Measurements from ENCODE around the gene OR6S1. TPM values are rescaled to one million over a fixed set of nuclear protein-coding genes. Genes with fewer than 3 reads are reported as not detected.

Gene OR6S1, protein sequence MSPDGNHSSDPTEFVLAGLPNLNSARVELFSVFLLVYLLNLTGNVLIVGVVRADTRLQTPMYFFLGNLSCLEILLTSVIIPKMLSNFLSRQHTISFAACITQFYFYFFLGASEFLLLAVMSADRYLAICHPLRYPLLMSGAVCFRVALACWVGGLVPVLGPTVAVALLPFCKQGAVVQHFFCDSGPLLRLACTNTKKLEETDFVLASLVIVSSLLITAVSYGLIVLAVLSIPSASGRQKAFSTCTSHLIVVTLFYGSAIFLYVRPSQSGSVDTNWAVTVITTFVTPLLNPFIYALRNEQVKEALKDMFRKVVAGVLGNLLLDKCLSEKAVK
- total RNA-seq: not detected
- polyA plus RNA-seq: not detected

GRCh38 chr14:20641591-20641990, at the start of gene OR6S1:
Gene OR6S1 (minus strand): TSS chr14:20641691. CDS start chr14:20641691, 0 bp downstream.
- Histone ChIP-seq H3K27ac (ENCODE audit: low read depth, low read length) (no peak within 1 kb of the TSS), H3K27me3 (ENCODE audit: insufficient read depth, low read length) (no peaks in the 10 kb centered on the region), H3K9me3 (ENCODE audit: control insufficient read depth in 1 of 2, low read length in 2 of 2) (no peaks in the 10 kb centered on the region), H3K4me3 (ENCODE audit: low read length in 2 of 2) (no peak within 1 kb of the TSS), H3K36me3 (ENCODE audit: insufficient read depth, low read length) (no peaks in the 10 kb centered on the region), H3K4me1 (ENCODE audit: insufficient read depth, low read length) (no peaks in the 10 kb centered on the region)
- no peaks in the 10 kb centered on the region for H3K4me1 Mint-ChIP-seq
- intact Hi-C loops (cut with micrococcal nuclease): no loop called here
- H3K27ac Mint-ChIP-seq: no peak within 1 kb of the TSS
- ChIA-PET CTCF (ENCODE audit: partially characterized antibody) (no interaction called here), POLR2A (ENCODE audit: partially characterized antibody) (no interaction called here)
- no peaks in the 10 kb centered on the region for H3K36me3 Mint-ChIP-seq
- peaks cover 15 to 20% of the 10 kb centered on the region in 2 donors for H3K27me3 Mint-ChIP-seq
- H3K9me3 Mint-ChIP-seq: peaks cover 0 to 1% (median 0%) of the 10 kb centered on the region in 8 donors
- H3K4me3 Mint-ChIP-seq: no peak within 1 kb of the TSS
- DNase-seq: no peak

DNA sequence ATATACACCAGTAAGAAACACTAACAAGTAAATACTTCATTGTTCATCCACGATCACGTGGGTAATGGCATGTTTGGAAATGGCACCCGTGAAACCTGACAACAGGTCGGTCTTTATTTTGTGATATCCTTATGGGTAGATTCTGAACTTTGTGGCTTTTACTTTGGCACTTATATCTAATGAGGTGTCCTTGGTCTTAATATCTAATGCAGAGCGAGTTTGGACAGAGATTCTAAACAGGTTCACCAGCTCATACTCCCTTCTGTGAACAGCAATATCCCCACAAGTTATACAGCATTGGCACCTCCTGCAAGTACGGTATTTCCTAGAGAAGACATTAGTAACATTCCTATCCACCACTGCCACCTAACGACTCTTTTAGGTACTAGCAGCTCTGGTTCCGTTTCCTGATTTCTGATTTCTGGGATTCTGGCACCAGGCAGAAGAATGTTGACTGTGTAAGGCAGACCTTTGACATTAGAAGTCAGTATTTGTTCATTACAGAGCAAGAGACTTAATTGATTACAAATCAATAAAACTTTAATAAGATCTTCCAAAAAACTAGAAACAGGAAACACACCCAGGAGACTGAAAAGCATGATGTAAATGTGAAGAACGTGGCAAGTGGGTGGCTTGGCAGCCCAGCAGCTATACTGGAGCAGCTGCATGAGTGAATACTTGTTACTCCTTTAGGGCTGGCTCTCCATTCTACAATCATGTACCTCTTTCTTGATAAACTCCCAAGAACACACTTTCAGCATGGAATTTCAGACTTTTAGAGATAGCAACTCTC, 49.6 kb upstream of the OR6S1 start:
- H3K36me3 Mint-ChIP-seq: no peaks in the 10 kb centered on the region
- H3K9me3 Mint-ChIP-seq: no peaks in the 10 kb centered on the region
- DNase-seq: peak; percentile 55 to 69 (median 65)
- no peak overlapping the region for H3K27ac ChIP-seq (ENCODE audit: low read depth, low read length)
- peaks cover 5 to 6% (median 6%) of the 10 kb centered on the region in 4 donors for H3K4me1 Mint-ChIP-seq
- CTCF ChIA-PET (ENCODE audit: partially characterized antibody): interaction anchor here (0.7 to 21.1 kb wide), 21 partner anchors 13 to 363 kb away, joined by 3 to 349 read pairs (median 7); partner anchors contain the start of genes CCNB1IP1 and PARP2
- peak overlapping the region in 1 of 7 donors; percentile 3 for H3K27ac Mint-ChIP-seq
- no peak overlapping the region for H3K4me3 ChIP-seq (ENCODE audit: low read length in 2 of 2)
- H3K4me3 Mint-ChIP-seq: no peak overlapping the region
- intact Hi-C loops (cut with micrococcal nuclease): loop anchor here (1.0 kb wide), 5 partner anchors 28 to 364 kb away; no protein-coding TSS in a partner anchor
- no peaks in the 10 kb centered on the region for H3K4me1 ChIP-seq (ENCODE audit: insufficient read depth, low read length)
- no peaks in the 10 kb centered on the region for H3K27me3 ChIP-seq (ENCODE audit: insufficient read depth, low read length)
- POLR2A ChIA-PET (ENCODE audit: partially characterized antibody): interaction anchor here (0.9 to 3.5 kb wide), 6 partner anchors 9 to 350 kb away, joined by 3 to 31 read pairs (median 3); partner anchors contain the start of gene PARP2
- H3K27me3 Mint-ChIP-seq: no peaks in the 10 kb centered on the region
- no peaks in the 10 kb centered on the region for H3K36me3 ChIP-seq (ENCODE audit: insufficient read depth, low read length)
- H3K9me3 ChIP-seq (ENCODE audit: control insufficient read depth in 1 of 2, low read length in 2 of 2): no peaks in the 10 kb centered on the region

- no peak for DNase-seq
- ChIA-PET CTCF (ENCODE audit: partially characterized antibody) (interaction anchor here (1.3 to 21.1 kb wide), 4 partner anchors 10 to 360 kb away, joined by 5 to 349 read pairs (median 68); no protein-coding TSS in a partner anchor), POLR2A (ENCODE audit: partially characterized antibody) (no interaction called here)
- Mint-ChIP-seq H3K4me1 (peaks cover 7 to 16% (median 11%) of the 10 kb centered on the region in 4 donors), H3K36me3 (no peaks in the 10 kb centered on the region), H3K27me3 (no peaks in the 10 kb centered on the region), H3K4me3 (no peak within 1 kb of the TSS), H3K9me3 (no peaks in the 10 kb centered on the region), H3K27ac (no peak within 1 kb of the TSS)
- Histone ChIP-seq H3K4me3 (ENCODE audit: low read length in 2 of 2) (no peak within 1 kb of the TSS), H3K36me3 (ENCODE audit: insufficient read depth, low read length) (no peaks in the 10 kb centered on the region), H3K9me3 (ENCODE audit: control insufficient read depth in 1 of 2, low read length in 2 of 2) (no peaks in the 10 kb centered on the region), H3K27me3 (ENCODE audit: insufficient read depth, low read length) (no peaks in the 10 kb centered on the region), H3K4me1 (ENCODE audit: insufficient read depth, low read length) (peaks cover 8% of the 10 kb centered on the region), H3K27ac (ENCODE audit: low read depth, low read length) (no peak within 1 kb of the TSS)
- intact Hi-C loops (cut with micrococcal nuclease): no loop called here
Measured at GRCh38 chr14:20688167-20688839, 46.8 kb upstream of the OR6S1 start, which contains the start of gene ANG. Gene ANG (plus strand): TSS chr14:20688764. CDS start chr14:20693565, 4,801 bp downstream.

GRCh38 chr14:20687362-20688166, 46.1 kb upstream of the OR6S1 start:
- intact Hi-C loops (cut with micrococcal nuclease): no loop called here
- H3K36me3 ChIP-seq (ENCODE audit: insufficient read depth, low read length): no peaks in the 10 kb centered on the region
- no peak overlapping the region for H3K27ac ChIP-seq (ENCODE audit: low read depth, low read length)
- ChIA-PET CTCF (ENCODE audit: partially characterized antibody) (interaction anchor here (1.3 to 21.1 kb wide), 3 partner anchors 27 to 360 kb away, joined by 5 to 349 read pairs (median 18); no protein-coding TSS in a partner anchor), POLR2A (ENCODE audit: partially characterized antibody) (no interaction called here)
- DNase-seq: no peak
- Mint-ChIP-seq H3K9me3 (no peaks in the 10 kb centered on the region), H3K36me3 (no peaks in the 10 kb centered on the region), H3K27me3 (no peaks in the 10 kb centered on the region), H3K4me1 (peaks cover 7 to 16% (median 11%) of the 10 kb centered on the region in 4 donors), H3K27ac (no peak overlapping the region), H3K4me3 (no peak overlapping the region)
- H3K4me1 ChIP-seq (ENCODE audit: insufficient read depth, low read length): peaks cover 8% of the 10 kb centered on the region
- H3K4me3 ChIP-seq (ENCODE audit: low read length in 2 of 2): no peak overlapping the region
- no peaks in the 10 kb centered on the region for H3K27me3 ChIP-seq (ENCODE audit: insufficient read depth, low read length)
- no peaks in the 10 kb centered on the region for H3K9me3 ChIP-seq (ENCODE audit: control insufficient read depth in 1 of 2, low read length in 2 of 2)

DNA sequence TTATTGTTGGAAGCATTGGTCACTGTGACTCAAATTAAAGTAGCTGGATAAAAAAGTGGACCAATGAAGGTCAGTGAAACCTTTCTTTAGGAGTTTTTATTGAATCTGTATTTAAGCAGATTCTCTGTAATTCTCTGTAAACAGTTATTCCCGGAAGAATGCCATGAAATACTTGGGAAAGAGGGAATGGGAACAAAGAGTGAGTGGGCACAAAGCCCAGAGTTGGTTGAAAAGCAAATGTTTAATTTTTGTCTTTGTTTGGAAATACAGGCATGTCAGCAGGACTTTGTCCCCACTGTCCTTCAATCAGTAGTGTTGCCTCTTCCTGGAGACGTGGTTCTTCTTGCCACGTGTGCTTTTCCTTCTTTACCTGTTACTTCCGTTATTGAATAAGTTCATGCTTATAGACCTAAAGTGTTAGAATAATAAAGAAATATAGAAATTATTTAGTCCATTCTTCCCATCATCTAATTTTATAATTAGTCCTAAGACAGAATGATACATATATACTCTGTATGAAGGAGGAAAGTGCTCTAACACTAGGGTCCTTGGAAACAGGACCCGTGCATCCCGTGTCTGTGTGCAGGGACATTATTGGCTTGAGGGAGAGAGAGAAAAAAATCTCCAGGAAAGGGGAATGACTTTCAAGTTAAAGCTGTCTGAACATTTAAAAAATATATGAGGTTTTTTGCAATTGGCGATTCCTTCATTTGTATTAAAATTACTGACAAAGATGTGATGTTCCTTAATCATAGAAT, 45.1 kb upstream of the OR6S1 start:
- no peaks in the 10 kb centered on the region for H3K9me3 ChIP-seq (ENCODE audit: control insufficient read depth in 1 of 2, low read length in 2 of 2)
- ChIA-PET POLR2A (ENCODE audit: partially characterized antibody) (interaction anchor here (0.6 to 6.8 kb wide), 2 partner anchors 77 to 1882 kb away, joined by 6 to 44 read pairs; no protein-coding TSS in a partner anchor), CTCF (ENCODE audit: partially characterized antibody) (interaction anchor here (4.8 to 21.1 kb wide), 2 partner anchors 26 to 359 kb away, joined by 18 to 349 read pairs; no protein-coding TSS in a partner anchor)
- H3K36me3 Mint-ChIP-seq: no peaks in the 10 kb centered on the region
- DNase-seq: no peak
- peaks cover 10 to 16% (median 13%) of the 10 kb centered on the region in 4 donors for H3K4me1 Mint-ChIP-seq
- intact Hi-C loops (cut with micrococcal nuclease): no loop called here
- H3K27ac Mint-ChIP-seq: no peak overlapping the region
- H3K27me3 Mint-ChIP-seq: peaks cover 0 to 4% of the 10 kb centered on the region in 2 donors
- H3K36me3 ChIP-seq (ENCODE audit: insufficient read depth, low read length): no peaks in the 10 kb centered on the region
- H3K27me3 ChIP-seq (ENCODE audit: insufficient read depth, low read length): no peaks in the 10 kb centered on the region
- H3K4me3 ChIP-seq (ENCODE audit: low read length in 2 of 2): no peak overlapping the region
- no peak overlapping the region for H3K27ac ChIP-seq (ENCODE audit: low read depth, low read length)
- H3K4me1 ChIP-seq (ENCODE audit: insufficient read depth, low read length): peaks cover 15% of the 10 kb centered on the region
- H3K9me3 Mint-ChIP-seq: peaks cover 0 to 2% (median 0%) of the 10 kb centered on the region in 8 donors
- H3K4me3 Mint-ChIP-seq: no peak overlapping the region
